HG03439 (cell line): Measurements from ENCODE around the gene FNDC11.
"Not testable (repeated sequence)": the region's sequence is repeated elsewhere in the genome, so short reads cannot be mapped to it uniquely, and the experiment has no call there.

Source experiments
- ATAC-seq: cut with Tn5 transposase; IDR thresholded peaks from one replicate; pipeline ENCODE4 v1.9.1; 2021; ENCODE audit warnings: mild to moderate bottlenecking, moderate library complexity; ENCODE audit not compliant: unreplicated experiment

The FNDC11 gene

GRCh38 chr20:63552481-63553249, 1.3 kb upstream of the FNDC11 start:
- ATAC-seq: peak; percentile 17

DNA sequence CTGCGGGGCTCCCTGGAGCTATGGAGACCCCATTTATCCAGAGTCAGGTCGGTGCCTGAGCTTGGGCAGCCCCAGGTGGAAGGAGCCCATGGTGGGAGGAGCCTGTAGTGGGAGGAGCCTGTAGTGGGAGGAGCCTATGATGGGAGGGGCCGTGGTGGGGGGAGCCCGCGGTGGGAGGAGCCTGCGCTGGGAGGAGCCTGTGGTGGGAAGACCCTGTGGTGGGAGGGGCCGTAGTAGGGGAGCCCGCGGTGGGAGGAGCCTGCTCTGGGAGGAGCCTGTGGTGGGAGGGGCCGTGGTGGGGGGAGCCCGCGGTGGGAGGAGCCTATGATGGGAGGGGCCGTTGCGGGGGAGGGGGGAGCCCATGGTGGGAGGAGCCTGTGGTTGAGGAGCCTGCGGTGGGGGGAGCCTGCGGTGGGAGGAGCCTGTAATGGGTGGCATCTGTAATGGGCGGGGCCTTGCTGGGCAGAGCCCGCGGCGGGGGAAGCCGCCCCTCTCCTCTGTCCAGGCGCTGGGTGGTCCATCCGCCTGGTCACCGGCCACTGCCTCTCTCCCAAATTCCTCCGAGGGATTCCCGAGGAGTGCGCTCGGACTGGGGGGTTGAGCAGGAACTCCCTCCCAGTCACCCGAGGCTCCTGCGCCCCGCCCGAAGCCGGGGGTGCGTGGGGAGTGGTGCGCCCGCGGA, 567 bp upstream of the FNDC11 start:
- peak; percentile 40 for ATAC-seq

GRCh38 chr20:63554361-63555278, 661 bp downstream of the FNDC11 start:
- ATAC-seq: no peak

- no peak for ATAC-seq
These were observed 1.9 kb downstream of the FNDC11 start for GRCh38 chr20:63555661-63556381.

GRCh38 chr20:63556873-63557478, 3.0 kb downstream of the FNDC11 start:
- ATAC-seq: no peak

DNA sequence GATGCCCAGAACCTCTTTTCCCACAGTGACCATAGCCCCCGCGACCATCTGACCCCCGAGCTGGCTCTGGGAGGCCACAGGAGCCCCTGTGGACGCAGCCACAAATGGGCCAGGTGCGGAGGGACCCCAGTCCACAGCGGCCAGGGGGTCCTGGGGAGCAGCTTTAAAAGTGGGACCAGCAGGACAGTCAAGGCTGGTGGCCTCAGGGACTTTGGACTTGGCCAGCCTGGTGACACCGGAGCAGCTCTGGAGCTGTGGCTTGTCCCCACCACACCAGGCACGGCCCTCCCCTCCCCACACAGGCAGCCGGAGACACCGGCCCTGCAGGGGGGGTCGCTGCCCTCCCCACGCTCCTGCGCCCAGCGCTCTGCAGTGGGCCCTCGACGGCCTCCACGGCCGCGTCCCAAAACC, 3.5 kb downstream of the FNDC11 start:
- ATAC-seq: no peak

- ATAC-seq: no peak
These were observed 5.0 kb downstream of the FNDC11 start for GRCh38 chr20:63558804-63559484.

- ATAC-seq: not testable (repeated sequence)
These were observed 5.8 kb downstream of the FNDC11 start for GRCh38 chr20:63559485-63560332.

GRCh38 chr20:63560333-63560805, 6.4 kb downstream of the FNDC11 start:
- no peak for ATAC-seq

DNA sequence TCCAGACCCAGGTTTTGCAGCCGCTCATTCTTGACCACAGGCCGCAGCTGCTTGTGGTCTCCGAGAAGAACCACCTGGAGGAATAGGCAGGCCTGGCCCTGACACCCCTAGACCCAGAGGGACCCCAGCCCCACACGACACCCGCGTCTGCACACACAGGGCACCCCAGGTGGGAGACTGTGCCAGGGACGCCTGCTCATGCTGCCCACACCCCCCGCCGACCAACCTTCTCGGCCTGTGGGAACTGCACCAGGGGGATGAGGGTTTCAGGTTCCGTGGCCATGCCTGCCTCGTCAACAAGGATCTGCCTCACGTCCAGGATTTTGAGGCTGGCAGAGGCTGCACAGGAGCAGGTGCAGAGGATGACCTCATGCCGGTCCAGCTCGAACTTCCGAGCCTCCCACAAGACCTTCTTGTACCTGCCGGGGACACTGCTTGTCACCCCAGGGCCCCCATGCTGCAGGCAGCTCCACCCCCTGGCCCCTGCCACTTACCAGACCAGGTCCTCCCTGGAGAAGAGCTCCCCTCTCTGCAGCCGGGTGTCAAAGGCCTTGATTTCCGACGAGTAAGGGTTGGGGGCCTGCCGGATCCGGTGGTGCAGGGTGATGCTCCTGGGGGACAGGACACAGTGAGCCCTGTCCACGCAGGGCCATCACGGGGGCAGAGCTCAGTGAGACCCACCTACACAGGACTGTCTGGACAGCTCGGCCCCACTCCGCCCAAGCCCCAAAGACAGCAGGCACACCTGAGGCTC, 7.1 kb downstream of the FNDC11 start:
- ATAC-seq: no peak

- no peak for ATAC-seq
These were observed 7.9 kb downstream of the FNDC11 start for GRCh38 chr20:63561624-63562396.

DNA sequence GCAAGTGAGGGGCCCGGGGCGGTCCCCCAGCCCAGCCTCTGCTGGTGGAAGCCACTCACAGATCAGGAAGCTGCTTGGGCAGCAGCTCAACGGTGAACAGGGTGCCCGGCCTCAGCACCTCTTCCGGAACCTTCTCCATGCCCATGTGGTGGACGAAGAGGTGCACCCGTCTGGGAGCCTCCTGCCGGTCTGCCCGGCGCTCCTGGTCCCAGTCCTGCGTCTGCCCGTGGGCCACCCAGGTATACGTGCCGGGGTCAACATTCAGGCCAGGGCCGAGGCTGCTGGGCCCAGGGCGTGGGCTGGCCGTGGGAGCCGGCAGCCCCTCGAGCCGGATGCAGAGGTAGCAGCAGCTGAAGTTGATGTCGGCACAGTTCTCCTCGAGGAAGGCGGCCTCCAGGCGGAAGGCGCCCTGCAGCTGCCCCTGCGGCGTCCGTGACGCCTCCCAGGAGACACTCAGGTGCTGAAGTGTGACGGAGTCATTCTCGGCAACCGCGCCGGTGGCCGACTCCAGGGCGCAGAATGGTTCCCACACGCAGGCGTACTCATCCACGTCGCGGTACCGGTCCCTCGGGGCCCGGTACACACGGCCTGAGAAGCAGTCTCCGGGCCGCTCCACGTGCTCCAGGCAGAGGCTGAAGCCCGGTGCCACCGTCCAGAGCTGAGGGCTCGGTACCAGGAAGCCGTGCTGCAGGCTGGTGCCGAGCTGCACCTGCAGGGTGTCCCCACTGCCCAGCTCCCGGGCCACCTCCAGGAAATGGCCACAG, 8.7 kb downstream of the FNDC11 start:
- no peak for ATAC-seq

DNA sequence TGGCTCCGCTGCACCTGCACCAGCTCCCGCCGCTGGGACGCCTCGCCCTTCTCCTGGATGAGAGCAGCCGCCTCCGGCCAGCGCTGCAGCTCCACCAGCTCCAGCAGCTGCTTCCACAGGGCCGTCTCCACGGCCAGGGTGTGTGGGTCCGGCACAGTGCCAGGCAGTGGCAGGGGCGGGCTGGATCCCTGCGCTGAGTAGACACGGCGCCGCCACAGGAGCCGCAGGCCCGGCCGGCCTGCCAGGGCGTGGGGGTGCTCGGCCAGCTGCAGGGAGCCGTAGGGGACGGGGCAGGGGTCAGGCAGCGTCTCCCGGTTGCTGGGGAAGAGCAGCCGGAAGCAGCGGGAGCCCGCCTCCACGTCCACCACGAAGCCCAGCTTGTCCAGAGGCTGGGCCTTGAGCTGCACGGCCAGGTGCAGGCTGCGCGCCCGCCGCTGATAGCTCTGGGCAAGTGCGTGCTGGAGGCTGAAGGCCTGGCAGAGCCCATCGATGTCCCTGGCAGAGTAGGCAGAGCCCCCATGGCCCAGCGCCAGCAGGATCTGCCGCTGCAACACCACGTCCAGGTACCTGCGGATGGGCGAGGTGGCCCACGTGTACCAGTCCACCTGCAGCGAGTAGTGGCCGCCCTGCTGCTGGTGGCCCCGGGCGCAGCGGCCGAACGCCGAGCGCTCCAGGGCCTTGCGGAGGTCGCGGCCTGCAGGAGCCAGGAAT, 9.4 kb downstream of the FNDC11 start:
- no peak for ATAC-seq

GRCh38 chr20:63564036-63564810, 10.3 kb downstream of the FNDC11 start:
- no peak for ATAC-seq
